ENCODE measurements around the gene SLC30A1. TPM values are rescaled to one million over a fixed set of nuclear protein-coding genes. Genes with fewer than 3 reads are reported as not detected.

Gene SLC30A1
- total RNA-seq, 1 donor from 2014 or later, result 9.1 TPM

DNA sequence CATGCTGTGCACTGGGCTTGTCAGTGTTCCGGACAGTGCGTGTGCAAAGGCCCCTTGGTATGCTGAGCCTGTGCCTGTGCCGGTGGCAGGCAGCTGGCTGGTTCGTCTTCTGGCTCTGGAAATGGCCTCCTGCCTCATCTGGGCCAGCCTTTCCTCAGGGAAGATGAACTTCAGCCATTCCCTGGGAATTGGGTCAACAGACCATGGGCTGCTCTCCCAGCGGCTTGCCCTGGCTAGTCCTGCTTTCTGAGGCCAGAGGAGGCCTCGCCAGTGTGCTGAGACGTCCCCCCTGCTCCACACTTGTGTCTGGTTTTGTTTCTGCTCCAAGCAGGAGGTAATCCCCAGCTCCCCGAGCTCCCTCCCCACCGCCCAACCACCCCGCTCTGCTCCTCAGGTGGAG, 54.4 kb downstream of the SLC30A1 start:
- TF ChIP-seq, protein P1, sequence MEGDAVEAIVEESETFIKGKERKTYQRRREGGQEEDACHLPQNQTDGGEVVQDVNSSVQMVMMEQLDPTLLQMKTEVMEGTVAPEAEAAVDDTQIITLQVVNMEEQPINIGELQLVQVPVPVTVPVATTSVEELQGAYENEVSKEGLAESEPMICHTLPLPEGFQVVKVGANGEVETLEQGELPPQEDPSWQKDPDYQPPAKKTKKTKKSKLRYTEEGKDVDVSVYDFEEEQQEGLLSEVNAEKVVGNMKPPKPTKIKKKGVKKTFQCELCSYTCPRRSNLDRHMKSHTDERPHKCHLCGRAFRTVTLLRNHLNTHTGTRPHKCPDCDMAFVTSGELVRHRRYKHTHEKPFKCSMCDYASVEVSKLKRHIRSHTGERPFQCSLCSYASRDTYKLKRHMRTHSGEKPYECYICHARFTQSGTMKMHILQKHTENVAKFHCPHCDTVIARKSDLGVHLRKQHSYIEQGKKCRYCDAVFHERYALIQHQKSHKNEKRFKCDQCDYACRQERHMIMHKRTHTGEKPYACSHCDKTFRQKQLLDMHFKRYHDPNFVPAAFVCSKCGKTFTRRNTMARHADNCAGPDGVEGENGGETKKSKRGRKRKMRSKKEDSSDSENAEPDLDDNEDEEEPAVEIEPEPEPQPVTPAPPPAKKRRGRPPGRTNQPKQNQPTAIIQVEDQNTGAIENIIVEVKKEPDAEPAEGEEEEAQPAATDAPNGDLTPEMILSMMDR (conservative IDR thresholded peaks at IDR 0.05), result no peak
- Mint-ChIP-seq H3K9me3 (no peaks in the 10 kb centered on the region), H3K4me3 (no peak overlapping the region), H3K36me3 (ENCODE audit: low read depth) (no peaks in the 10 kb centered on the region), H3K4me1 (peaks cover 13% of the 10 kb centered on the region), H3K27me3 (ENCODE audit: low read depth) (peaks cover 39% of the 10 kb centered on the region), H3K27ac (ENCODE audit: unreplicated experiment) (no peak overlapping the region)
- DNase-seq (ENCODE audit: low read depth, low spot score), result no peak

DNA sequence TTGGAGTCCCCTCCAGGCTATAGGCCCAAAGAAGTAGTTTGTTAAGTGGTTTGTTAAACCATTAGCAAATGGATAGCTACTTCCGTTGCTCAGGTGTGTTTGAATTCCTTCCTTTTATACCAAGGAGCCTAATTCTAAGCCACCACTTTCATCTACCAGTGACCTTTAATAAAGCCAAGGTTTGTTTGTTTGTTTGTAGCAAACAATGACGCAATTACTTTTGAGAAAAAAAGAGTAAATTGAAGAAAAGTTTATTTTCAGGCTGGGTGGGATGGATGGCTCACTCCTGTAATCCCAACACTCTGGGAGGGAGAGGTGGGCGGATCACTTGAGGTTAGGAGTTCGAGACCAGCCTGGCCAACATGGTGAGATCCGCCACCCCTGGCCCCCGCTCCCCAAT, 56.2 kb downstream of the SLC30A1 start:
- H3K27ac Mint-ChIP-seq (ENCODE audit: unreplicated experiment), result no peak overlapping the region
- no peak for DNase-seq (ENCODE audit: low read depth, low spot score)
- H3K9me3 Mint-ChIP-seq, result no peaks in the 10 kb centered on the region
- H3K27me3 Mint-ChIP-seq (ENCODE audit: low read depth), result peaks cover 47% of the 10 kb centered on the region
- TF ChIP-seq, protein P1 (conservative IDR thresholded peaks at IDR 0.05), result no peak
- peaks cover 14% of the 10 kb centered on the region for H3K4me1 Mint-ChIP-seq
- H3K4me3 Mint-ChIP-seq, result no peak overlapping the region
- no peaks in the 10 kb centered on the region for H3K36me3 Mint-ChIP-seq (ENCODE audit: low read depth)

Other genes starting within 250 kb of the SLC30A1 start
- 0.14 and 0.18 TPM in 2 replicates for gene RD3, start 87.0 kb downstream of the SLC30A1 start, total RNA-seq
- 27.1 and 31.0 TPM in 2 replicates for gene NEK2, start 96.5 kb upstream of the SLC30A1 start, total RNA-seq

Data from neural crest cell (in vitro differentiated cells).